Mucosa of rectum (tissue), 2 donors: ENCODE measurements around the gene CRISPLD2.
A peak's percentile ranks its signal among the peaks of the same experiment; 100 is the strongest.

Experiments used
- H3K27ac ChIP-seq, 2 donors: one replicate each; pipeline ENCODE4 v1.7.0; 2013; ENCODE audit warnings: inconsistent platforms in 2 of 2, low read depth in 2 of 2, low read length in 2 of 2
- H3K27me3 ChIP-seq, 2 donors: one replicate each; pipeline ENCODE4 v1.7.0; 2013; ENCODE audit warnings: low read length in 2 of 2; ENCODE audit not compliant: control insufficient read depth in 2 of 2, insufficient read depth in 2 of 2
- H3K36me3 ChIP-seq, 2 donors: one replicate each; pipeline ENCODE4 v1.7.0; 2013; ENCODE audit warnings: low read length in 2 of 2; ENCODE audit not compliant: control insufficient read depth in 2 of 2, insufficient read depth in 2 of 2
- H3K4me1 ChIP-seq, 2 donors: one replicate each; pipeline ENCODE4 v1.7.0; 2013; ENCODE audit warnings: low read length in 2 of 2, mild to moderate bottlenecking in 1 of 2; ENCODE audit not compliant: control insufficient read depth in 2 of 2, insufficient read depth in 2 of 2
- H3K4me3 ChIP-seq, 2 donors: one replicate each; pipeline ENCODE4 v1.7.0; 2013; ENCODE audit warnings: low read length in 2 of 2
- H3K9ac ChIP-seq, 2 donors: one replicate each; pipeline ENCODE4 v1.7.0; 2013; ENCODE audit warnings: low read length in 2 of 2, low read depth in 1 of 2, mild to moderate bottlenecking in 1 of 2
- H3K9me3 ChIP-seq, 2 donors: one replicate each; pipeline ENCODE4 v1.7.0; 2013; ENCODE audit warnings: low read length in 2 of 2; ENCODE audit not compliant: control insufficient read depth in 2 of 2
- donor health status: healthy.
- donor health status: Normal muscosa, but diverticular disease.

Gene CRISPLD2

DNA sequence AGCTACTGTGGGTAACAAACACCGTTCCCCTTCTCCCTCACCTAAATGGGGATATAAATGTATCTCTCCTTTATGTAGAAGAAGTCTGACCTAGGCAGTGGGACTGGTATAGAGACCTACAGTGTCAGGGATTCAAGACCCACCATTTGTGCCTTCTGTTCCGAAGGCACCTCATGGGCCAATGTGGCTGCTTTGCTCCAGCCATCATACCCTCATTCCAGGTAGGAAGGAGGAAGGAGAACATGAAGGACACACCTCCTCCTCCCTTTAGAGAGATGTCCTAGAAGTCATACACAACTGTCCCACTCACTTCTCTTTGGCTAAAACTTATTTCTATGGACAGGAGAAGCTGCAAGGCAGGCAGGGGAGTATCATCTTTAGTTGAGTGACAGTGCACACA is 8.3 kb upstream of the CRISPLD2 start:
- H3K27ac ChIP-seq = no peak overlapping the region
- no peaks in the 10 kb centered on the region for H3K9me3 ChIP-seq
- H3K4me3 ChIP-seq = no peak overlapping the region
- peaks cover 3 to 4% of the 10 kb centered on the region in 2 donors for H3K27me3 ChIP-seq
- H3K9ac ChIP-seq = no peak overlapping the region
- no peaks in the 10 kb centered on the region for H3K36me3 ChIP-seq
- no peaks in the 10 kb centered on the region for H3K4me1 ChIP-seq

- Histone ChIP-seq H3K27me3 (peaks cover 3 to 4% of the 10 kb centered on the region in 2 donors), H3K27ac (no peak overlapping the region), H3K36me3 (no peaks in the 10 kb centered on the region), H3K9ac (no peak overlapping the region), H3K4me1 (no peaks in the 10 kb centered on the region), H3K4me3 (no peak overlapping the region), H3K9me3 (no peaks in the 10 kb centered on the region)
Measured at GRCh38 chr16:84813141-84813934, 6.4 kb upstream of the CRISPLD2 start.

- Histone ChIP-seq H3K4me1 (peaks cover 5 to 6% of the 10 kb centered on the region in 2 donors), H3K36me3 (no peaks in the 10 kb centered on the region), H3K9ac (no peak overlapping the region), H3K4me3 (no peak overlapping the region), H3K27me3 (peaks cover 7 to 11% of the 10 kb centered on the region in 2 donors), H3K27ac (no peak overlapping the region), H3K9me3 (no peaks in the 10 kb centered on the region)
Measured at GRCh38 chr16:84815462-84815861, 4.3 kb upstream of the CRISPLD2 start.

DNA sequence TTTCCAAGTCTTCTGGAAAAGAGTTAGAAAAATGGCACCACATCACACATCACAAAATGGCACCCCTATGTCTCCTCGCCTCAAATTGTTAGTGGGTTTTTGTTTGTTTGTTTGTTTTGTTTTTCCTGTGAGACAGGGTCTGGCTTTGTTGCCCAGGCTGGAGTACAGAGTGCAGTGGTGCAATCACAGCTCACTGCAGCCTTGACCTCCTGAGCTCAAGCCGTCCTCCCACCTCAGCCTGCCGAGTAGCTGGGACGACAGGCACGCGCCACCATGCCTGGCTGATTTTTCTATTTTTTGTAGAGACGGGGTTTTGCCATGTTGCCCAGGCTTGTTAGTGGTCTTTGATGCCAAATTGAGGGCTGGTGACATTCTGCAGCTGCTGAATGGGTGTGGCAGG is 3.8 kb upstream of the CRISPLD2 start:
- Histone ChIP-seq H3K4me1 (peaks cover 8% of the 10 kb centered on the region in 2 donors), H3K27ac (no peak overlapping the region), H3K9me3 (no peaks in the 10 kb centered on the region), H3K4me3 (no peak overlapping the region), H3K9ac (no peak overlapping the region), H3K27me3 (peaks cover 7 to 17% of the 10 kb centered on the region in 2 donors), H3K36me3 (no peaks in the 10 kb centered on the region)

DNA sequence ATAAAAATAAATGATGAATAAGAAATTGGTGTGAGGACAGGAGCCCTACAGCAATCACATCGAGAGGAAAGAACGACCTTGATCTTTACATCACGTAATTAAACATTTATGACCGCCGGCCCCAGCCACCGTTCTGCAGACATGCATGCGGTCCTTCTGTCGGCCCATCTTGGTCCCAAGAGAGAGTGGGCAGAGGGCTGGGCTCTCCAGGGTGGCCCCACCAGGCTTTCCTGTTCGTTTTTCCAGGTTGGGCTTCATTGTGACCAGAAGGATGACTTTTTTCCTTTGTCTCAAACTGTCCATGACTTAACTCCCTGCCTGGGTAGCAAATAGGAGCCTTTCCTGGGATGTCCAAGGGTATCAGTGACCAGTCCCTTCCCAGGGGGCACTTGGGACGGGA is 3.3 kb upstream of the CRISPLD2 start:
- H3K9me3 ChIP-seq = no peaks in the 10 kb centered on the region
- H3K27ac ChIP-seq = no peak overlapping the region
- H3K4me3 ChIP-seq = no peak overlapping the region
- H3K9ac ChIP-seq = no peak overlapping the region
- H3K36me3 ChIP-seq = no peaks in the 10 kb centered on the region
- peaks cover 12 to 18% of the 10 kb centered on the region in 2 donors for H3K27me3 ChIP-seq
- peaks cover 8 to 10% of the 10 kb centered on the region in 2 donors for H3K4me1 ChIP-seq

- H3K4me3 ChIP-seq = no peak overlapping the region
- peaks cover 8 to 12% of the 10 kb centered on the region in 2 donors for H3K4me1 ChIP-seq
- H3K27me3 ChIP-seq = peaks cover 12 to 18% of the 10 kb centered on the region in 2 donors
- no peaks in the 10 kb centered on the region for H3K36me3 ChIP-seq
- H3K27ac ChIP-seq = no peak overlapping the region
- H3K9me3 ChIP-seq = no peaks in the 10 kb centered on the region
- no peak overlapping the region for H3K9ac ChIP-seq
Measured at GRCh38 chr16:84817206-84817605, 2.6 kb upstream of the CRISPLD2 start.

GRCh38 chr16:84817613-84818012 is 2.2 kb upstream of the CRISPLD2 start:
- Histone ChIP-seq H3K4me3 (no peak overlapping the region), H3K9ac (no peak overlapping the region), H3K36me3 (no peaks in the 10 kb centered on the region), H3K27ac (no peak overlapping the region), H3K4me1 (peaks cover 8 to 12% of the 10 kb centered on the region in 2 donors), H3K27me3 (peaks cover 12 to 18% of the 10 kb centered on the region in 2 donors), H3K9me3 (no peaks in the 10 kb centered on the region)

DNA sequence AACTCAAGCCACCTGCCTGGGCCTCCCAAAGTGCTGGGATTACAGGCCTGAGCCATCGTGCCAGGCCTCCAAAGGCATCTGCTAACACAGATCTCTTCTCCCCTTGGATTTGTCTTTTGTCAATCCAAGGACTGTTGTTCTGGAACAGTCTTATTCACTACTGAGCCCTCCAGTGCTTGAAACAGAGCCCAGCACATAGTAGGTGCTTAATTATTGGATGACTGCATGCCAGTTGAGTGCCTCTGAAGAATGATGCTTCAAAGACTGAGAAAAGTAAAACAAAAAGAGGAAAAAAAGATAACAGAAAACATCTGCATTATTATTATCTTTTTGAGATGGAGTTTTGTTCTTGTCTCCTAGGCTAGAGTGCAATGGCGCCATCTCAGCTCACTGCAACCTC is 1.7 kb upstream of the CRISPLD2 start:
- peaks cover 12 to 18% of the 10 kb centered on the region in 2 donors for H3K27me3 ChIP-seq
- H3K9ac ChIP-seq = no peak overlapping the region

GRCh38 chr16:84818989-84819643 is 669 bp upstream of the CRISPLD2 start:
- H3K36me3 ChIP-seq = no peaks in the 10 kb centered on the region
- peaks cover 8 to 18% of the 10 kb centered on the region in 2 donors for H3K27me3 ChIP-seq
- no peak overlapping the region for H3K27ac ChIP-seq
- H3K9ac ChIP-seq = no peak overlapping the region
- H3K4me3 ChIP-seq = peak overlapping the region in 1 of 2 donors; percentile 44
- H3K4me1 ChIP-seq = peaks cover 8 to 12% of the 10 kb centered on the region in 2 donors
- H3K9me3 ChIP-seq = no peaks in the 10 kb centered on the region

More for the DNA sequence above, 1.7 kb upstream of the CRISPLD2 start:
- Histone ChIP-seq H3K4me1 (peaks cover 8 to 12% of the 10 kb centered on the region in 2 donors), H3K36me3 (no peaks in the 10 kb centered on the region), H3K9me3 (no peaks in the 10 kb centered on the region), H3K27ac (no peak overlapping the region), H3K4me3 (no peak overlapping the region)

DNA sequence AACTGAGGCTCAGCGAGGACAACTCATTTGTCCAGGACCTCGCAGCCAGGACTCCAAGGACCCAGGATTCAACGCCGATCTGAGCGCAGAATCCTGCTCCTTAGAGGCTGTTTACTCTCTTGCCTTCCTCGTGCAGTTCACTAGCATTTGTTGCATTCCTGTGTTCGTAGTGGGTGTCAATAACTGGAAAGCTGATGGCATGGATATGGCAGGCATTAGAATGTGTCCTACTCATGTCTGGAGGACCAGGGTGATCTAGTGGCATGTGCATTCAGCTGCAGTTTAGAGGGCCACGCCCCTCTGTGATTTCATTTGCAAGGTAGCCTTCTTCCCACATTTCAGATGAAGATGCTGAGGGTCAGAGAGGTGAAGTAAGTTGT is 510 bp downstream of the CRISPLD2 start:
- Histone ChIP-seq H3K4me3 (peak overlapping the region; percentile 64 to 84), H3K36me3 (no peaks in the 10 kb centered on the region), H3K27me3 (peaks cover 8 to 15% of the 10 kb centered on the region in 2 donors), H3K9me3 (no peaks in the 10 kb centered on the region), H3K9ac (peak overlapping the region; percentile 65 to 74), H3K27ac (peak overlapping the region; percentile 70 to 71), H3K4me1 (peaks cover 8 to 12% of the 10 kb centered on the region in 2 donors)
